Lower leg skin (tissue), 4 donors: ENCODE results near the gene IGFBP1. TPM values are rescaled to one million over a fixed set of nuclear protein-coding genes. Genes with fewer than 3 reads are reported as not detected.
A peak's percentile ranks its signal among the peaks of the same experiment; 100 is the strongest.

ENCODE experiments used
- DNase-seq, 2 donors: peaks; one replicate each; pipeline ENCODE4 v3.0.0-alpha.2; 2019; ENCODE audit warnings: low spot score in 2 of 2
- H3K4me3 ChIP-seq: fragments of 200-600 bp; sonication (generic); 2 replicates; pipeline ENCODE4 v1.5.1; 2017; ENCODE audit warnings: mild to moderate bottlenecking, low read depth; ENCODE audit not compliant: poor library complexity, severe bottlenecking
- CTCF ChIP-seq, 3 donors: fragments of 450-650 bp; IDR thresholded peaks; one replicate each; pipeline ENCODE4 v1.5.1; 2016; ENCODE audit warnings: antibody characterized with exemption in 3 of 3, mild to moderate bottlenecking in 3 of 3, moderate library complexity in 2 of 3
- POLR2A ChIP-seq, 2 donors: fragments of 450-650 bp; IDR thresholded peaks; one replicate each; pipeline ENCODE4 v1.6.1; 2016 to 2017; ENCODE audit warnings: antibody characterized with exemption in 2 of 2, mild to moderate bottlenecking in 1 of 2, moderate library complexity in 1 of 2
- WGBS, 2 donors: methylation state at CpG; one replicate each; pipeline ENCODE4 v1.1.5; 2018; 5-methylcytosine and 5-hydroxymethylcytosine counted together
- intact Hi-C: fragments of 100-400 bp; cut with DNase I; formaldehyde crosslinking; loops from one replicate; pipeline ENCODE4 v1.15.0; 2023; ENCODE audit warnings: low total_unique reads
- total RNA-seq, 4 donors: library from RNA; depleted of rRNA; stranded (reverse); fragments of >200 nt; gene quantifications; one replicate each; pipeline ENCODE4 v1.1.0, GENCODE V29; 2016

The IGFBP1 gene
- total RNA-seq, 4 donors from 2014 or later = not detected

GRCh38 chr7:45881759-45882464 is 6.4 kb upstream of the IGFBP1 start:
- 71 to 74% methylated on average over 12 of the region's 12 CpGs for WGBS, 2 donors
- peak in 1 of 2 donors; percentile 66 for DNase-seq
- H3K4me3 ChIP-seq = no peak overlapping the region
- TF ChIP-seq POLR2A (IDR thresholded peaks at IDR 0.05) (no peak), CTCF (IDR thresholded peaks at IDR 0.05) (no peak)
- intact Hi-C loops = no loop called here

GRCh38 chr7:45882465-45882810 is 5.8 kb upstream of the IGFBP1 start:
- H3K4me3 ChIP-seq = no peak overlapping the region
- no peak for TF ChIP-seq CTCF (IDR thresholded peaks at IDR 0.05)
- 81 to 83% methylated on average over 5 of the region's 5 CpGs for WGBS, 2 donors
- peak in 1 of 2 donors; percentile 20 for DNase-seq
- intact Hi-C loops = no loop called here

- H3K4me3 ChIP-seq = no peak overlapping the region
- TF ChIP-seq CTCF (IDR thresholded peaks at IDR 0.05) (no peak), POLR2A (IDR thresholded peaks at IDR 0.05) (no peak)
- WGBS, 2 donors = 89 to 90% methylated on average over 4 of the region's 4 CpGs
- DNase-seq = peak in 1 of 2 donors; percentile 49
- intact Hi-C loops = no loop called here
Measured at GRCh38 chr7:45884136-45884535, 4.2 kb upstream of the IGFBP1 start.

GRCh38 chr7:45885264-45885882 is 2.9 kb upstream of the IGFBP1 start:
- DNase-seq = peak in 1 of 2 donors; percentile 54
- H3K4me3 ChIP-seq = no peak overlapping the region
- WGBS, 2 donors = 64 to 71% methylated on average over 7 of the region's 7 CpGs
- intact Hi-C loops = no loop called here
- no peak for TF ChIP-seq CTCF (IDR thresholded peaks at IDR 0.05)
- no peak for TF ChIP-seq POLR2A (IDR thresholded peaks at IDR 0.05)

- no peak for TF ChIP-seq CTCF (IDR thresholded peaks at IDR 0.05)
- DNase-seq = peak in 1 of 2 donors; percentile 59
- intact Hi-C loops = no loop called here
- no peak overlapping the region for H3K4me3 ChIP-seq
- WGBS, 2 donors = 96 to 98% methylated on average over 5 of the region's 5 CpGs
Measured at GRCh38 chr7:45886931-45887667, 1.2 kb upstream of the IGFBP1 start.
